SK-N-SH treated with all-trans-retinoic acid at 6 μM for 48 hours (cell line): ENCODE measurements around the gene ADGRB3.

ENCODE experiments used
- GLIS3 ChIP-seq: fragments of 250-450 bp; sonication (Bioruptor Pico); IDR thresholded peaks from 2 replicates; pipeline ENCODE4 v1.5.0; 2020; ENCODE audit warnings: mild to moderate bottlenecking, moderate library complexity
- ZC3H10 ChIP-seq: fragments of 250-450 bp; sonication (Bioruptor Pico); IDR thresholded peaks from 2 replicates; pipeline ENCODE4 v1.5.1; 2021; ENCODE audit warnings: mild to moderate bottlenecking, moderate library complexity
- ZNF565 ChIP-seq: fragments of 450-650 bp; formaldehyde crosslinking; conservative IDR thresholded peaks from 2 replicates; pipeline ENCODE4 v1.5.0; 2020; ENCODE audit warnings: low read depth, mild to moderate bottlenecking, moderate library complexity

GRCh38 chr6:69064226-69064625, 429.1 kb downstream of the ADGRB3 start:
- TF ChIP-seq ZNF565 (CRISPR knock-in tag) (no peak), ZC3H10 (CRISPR knock-in tag) (no peak), GLIS3 (CRISPR knock-in tag) (no peak)
